Measurements from ENCODE around the gene MRPS23.

The MRPS23 gene

DNA sequence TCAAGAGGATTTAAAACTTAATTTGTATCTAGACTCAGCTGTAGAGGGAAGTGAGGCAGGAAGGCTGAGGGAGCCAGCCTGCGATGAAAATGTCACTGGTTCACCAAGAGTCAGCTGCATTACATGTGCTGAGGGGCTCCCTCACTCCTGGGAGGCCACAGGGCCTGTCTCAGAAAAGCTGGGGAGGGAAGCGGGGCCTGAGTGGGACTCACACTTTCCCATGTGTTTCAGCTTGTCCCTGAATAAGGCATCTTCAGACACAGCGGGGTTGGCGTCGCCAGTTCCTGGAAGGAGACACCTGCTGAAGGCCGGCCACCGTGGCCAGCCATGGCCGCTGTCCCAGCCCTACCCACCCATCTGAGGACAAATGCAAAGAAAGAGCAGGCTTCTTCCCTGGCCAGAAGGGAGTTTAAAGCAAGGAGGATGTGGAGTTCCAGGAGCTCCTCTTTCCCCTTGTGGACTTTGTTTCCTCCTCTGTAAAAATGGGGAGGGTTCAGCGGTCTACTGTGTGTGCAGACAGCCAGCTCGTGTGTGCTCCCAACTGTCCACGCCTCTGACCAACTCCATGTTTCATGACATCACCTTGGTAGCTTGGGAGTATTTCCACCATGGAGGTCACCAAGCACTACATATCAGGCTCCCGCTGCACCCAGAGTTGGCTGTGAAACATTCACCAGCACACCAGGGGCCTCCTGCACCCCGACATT is 19.2 kb upstream of the MRPS23 start:
- no peak overlapping the region for H3K4me2 ChIP-seq (ENCODE audit: low read length)
- H3K4me3 ChIP-seq (ENCODE audit: low read depth, low read length, poor library complexity, severe bottlenecking) = no peak overlapping the region
- no peaks in the 10 kb centered on the region for H4K20me1 ChIP-seq (ENCODE audit: insufficient read depth, low read length)
- H3K36me3 ChIP-seq (ENCODE audit: insufficient read depth, low read length) = no peaks in the 10 kb centered on the region
- H3K79me2 ChIP-seq (ENCODE audit: insufficient read depth, low read length) = no peaks in the 10 kb centered on the region
- peaks cover 19% of the 10 kb centered on the region for H3K27me3 ChIP-seq (ENCODE audit: insufficient read depth, low read length)
- no peaks in the 10 kb centered on the region for H3F3A ChIP-seq (ENCODE audit: insufficient read depth, low read length)
- H3K9ac ChIP-seq (ENCODE audit: low read length) = no peak overlapping the region
- TF ChIP-seq, protein P1, sequence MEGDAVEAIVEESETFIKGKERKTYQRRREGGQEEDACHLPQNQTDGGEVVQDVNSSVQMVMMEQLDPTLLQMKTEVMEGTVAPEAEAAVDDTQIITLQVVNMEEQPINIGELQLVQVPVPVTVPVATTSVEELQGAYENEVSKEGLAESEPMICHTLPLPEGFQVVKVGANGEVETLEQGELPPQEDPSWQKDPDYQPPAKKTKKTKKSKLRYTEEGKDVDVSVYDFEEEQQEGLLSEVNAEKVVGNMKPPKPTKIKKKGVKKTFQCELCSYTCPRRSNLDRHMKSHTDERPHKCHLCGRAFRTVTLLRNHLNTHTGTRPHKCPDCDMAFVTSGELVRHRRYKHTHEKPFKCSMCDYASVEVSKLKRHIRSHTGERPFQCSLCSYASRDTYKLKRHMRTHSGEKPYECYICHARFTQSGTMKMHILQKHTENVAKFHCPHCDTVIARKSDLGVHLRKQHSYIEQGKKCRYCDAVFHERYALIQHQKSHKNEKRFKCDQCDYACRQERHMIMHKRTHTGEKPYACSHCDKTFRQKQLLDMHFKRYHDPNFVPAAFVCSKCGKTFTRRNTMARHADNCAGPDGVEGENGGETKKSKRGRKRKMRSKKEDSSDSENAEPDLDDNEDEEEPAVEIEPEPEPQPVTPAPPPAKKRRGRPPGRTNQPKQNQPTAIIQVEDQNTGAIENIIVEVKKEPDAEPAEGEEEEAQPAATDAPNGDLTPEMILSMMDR (IDR thresholded peaks at IDR 0.05; ENCODE audit: low read length) = no peak
- TF ChIP-seq EZH2 (IDR thresholded peaks at IDR 0.05; ENCODE audit: borderline replicate concordance, low read length) = no peak
- no peaks in the 10 kb centered on the region for H3K9me2 ChIP-seq (ENCODE audit: low read depth, low read length)
- no peak overlapping the region for H2AFZ ChIP-seq (ENCODE audit: low read length)
- H3K27ac ChIP-seq (ENCODE audit: low read depth, low read length, poor library complexity, severe bottlenecking) = no peak overlapping the region
- no peaks in the 10 kb centered on the region for H3K9me3 ChIP-seq (ENCODE audit: low read length)
- H3K4me1 ChIP-seq (ENCODE audit: insufficient read depth, low read length, severe bottlenecking) = peaks cover 11% of the 10 kb centered on the region

DNA sequence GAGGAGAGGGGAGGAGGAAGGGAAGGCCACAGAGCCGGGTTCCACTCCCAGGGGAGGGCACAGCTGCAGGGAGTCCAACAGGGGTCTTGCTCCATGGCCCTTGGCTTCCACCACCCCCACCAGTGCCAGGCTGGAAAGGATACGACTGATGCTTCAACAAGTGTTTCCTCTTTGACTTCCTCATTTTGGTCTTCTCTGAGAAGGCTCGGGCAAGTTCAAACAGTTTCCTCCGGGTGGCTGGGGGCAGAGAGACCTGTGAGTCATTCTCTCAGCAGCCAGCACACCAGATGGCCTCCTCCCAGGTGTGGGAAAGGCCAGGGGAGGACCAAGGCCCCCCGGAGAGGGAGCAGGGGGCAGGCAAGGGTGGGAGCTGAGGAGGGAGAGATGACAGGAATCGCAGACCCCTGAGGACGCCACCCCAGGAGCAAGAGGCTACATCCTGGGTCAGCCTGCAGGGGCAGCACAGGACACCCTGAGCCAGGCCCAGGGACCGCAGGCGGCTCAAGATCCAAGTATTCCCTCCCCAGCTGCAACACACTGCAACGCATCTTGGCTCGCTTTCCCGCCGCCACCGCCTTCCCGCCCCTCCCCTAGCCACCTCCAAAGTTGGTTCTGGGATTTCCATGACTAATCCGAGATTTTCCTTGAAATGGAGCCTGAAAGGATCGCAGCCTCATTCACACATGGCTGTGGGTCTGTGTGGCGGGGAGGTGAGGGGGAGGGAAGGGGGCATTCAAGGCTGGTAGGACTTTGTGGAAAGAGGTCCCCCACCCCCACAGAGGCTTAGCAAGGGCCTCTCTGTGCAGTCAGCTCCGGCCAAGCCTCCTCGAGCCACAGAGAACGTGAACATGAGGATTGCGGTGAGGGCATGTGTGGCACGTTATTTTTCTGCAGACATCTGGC is 18.4 kb upstream of the MRPS23 start:
- no peaks in the 10 kb centered on the region for H3K9me2 ChIP-seq (ENCODE audit: low read depth, low read length)
- no peaks in the 10 kb centered on the region for H3K79me2 ChIP-seq (ENCODE audit: insufficient read depth, low read length)
- H3K9ac ChIP-seq (ENCODE audit: low read length) = no peak overlapping the region
- no peak overlapping the region for H2AFZ ChIP-seq (ENCODE audit: low read length)
- H3K27ac ChIP-seq (ENCODE audit: low read depth, low read length, poor library complexity, severe bottlenecking) = no peak overlapping the region
- no peak overlapping the region for H3K4me3 ChIP-seq (ENCODE audit: low read depth, low read length, poor library complexity, severe bottlenecking)
- no peaks in the 10 kb centered on the region for H3K9me3 ChIP-seq (ENCODE audit: low read length)
- no peaks in the 10 kb centered on the region for H4K20me1 ChIP-seq (ENCODE audit: insufficient read depth, low read length)
- H3K4me2 ChIP-seq (ENCODE audit: low read length) = no peak overlapping the region
- H3F3A ChIP-seq (ENCODE audit: insufficient read depth, low read length) = no peaks in the 10 kb centered on the region
- peaks cover 18% of the 10 kb centered on the region for H3K27me3 ChIP-seq (ENCODE audit: insufficient read depth, low read length)
- TF ChIP-seq, protein P1 (IDR thresholded peaks at IDR 0.05; ENCODE audit: low read length) = peak; percentile 36; the same call in 1 of the 2 replicates
- no peak for TF ChIP-seq EZH2 (IDR thresholded peaks at IDR 0.05; ENCODE audit: borderline replicate concordance, low read length)
- peaks cover 11% of the 10 kb centered on the region for H3K4me1 ChIP-seq (ENCODE audit: insufficient read depth, low read length, severe bottlenecking)
- H3K36me3 ChIP-seq (ENCODE audit: insufficient read depth, low read length) = no peaks in the 10 kb centered on the region

DNA sequence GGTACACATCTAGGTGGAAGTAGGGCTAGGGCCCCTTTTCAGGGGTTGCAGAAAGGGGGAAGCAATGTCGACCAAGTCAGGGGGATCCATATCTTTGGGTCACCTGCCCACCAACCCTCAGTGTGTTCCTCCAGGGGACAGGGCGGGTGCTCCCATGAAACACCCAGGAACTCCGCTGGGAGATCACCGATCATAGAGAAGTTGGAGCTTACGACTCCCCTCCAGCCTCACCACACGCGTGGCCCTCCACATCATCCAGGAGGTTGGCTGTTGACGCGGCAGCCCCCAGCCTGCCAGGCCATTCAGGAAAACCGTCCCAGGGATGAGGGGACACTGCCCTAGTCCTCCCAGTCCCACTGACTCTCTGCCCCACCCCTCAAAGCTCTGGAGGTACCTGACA is 17.3 kb upstream of the MRPS23 start:
- no peak for TF ChIP-seq EZH2 (IDR thresholded peaks at IDR 0.05; ENCODE audit: borderline replicate concordance, low read length)
- Histone ChIP-seq H3F3A (ENCODE audit: insufficient read depth, low read length) (no peaks in the 10 kb centered on the region), H3K9me2 (ENCODE audit: low read depth, low read length) (no peaks in the 10 kb centered on the region), H4K20me1 (ENCODE audit: insufficient read depth, low read length) (no peaks in the 10 kb centered on the region), H3K9ac (ENCODE audit: low read length) (no peak overlapping the region), H3K4me2 (ENCODE audit: low read length) (no peak overlapping the region), H3K4me3 (ENCODE audit: low read depth, low read length, poor library complexity, severe bottlenecking) (no peak overlapping the region), H3K9me3 (ENCODE audit: low read length) (no peaks in the 10 kb centered on the region), H2AFZ (ENCODE audit: low read length) (no peak overlapping the region), H3K36me3 (ENCODE audit: insufficient read depth, low read length) (no peaks in the 10 kb centered on the region), H3K27ac (ENCODE audit: low read depth, low read length, poor library complexity, severe bottlenecking) (no peak overlapping the region), H3K4me1 (ENCODE audit: insufficient read depth, low read length, severe bottlenecking) (peaks cover 11% of the 10 kb centered on the region), H3K79me2 (ENCODE audit: insufficient read depth, low read length) (no peaks in the 10 kb centered on the region), H3K27me3 (ENCODE audit: insufficient read depth, low read length) (peaks cover 9% of the 10 kb centered on the region; the same call in 1 of the 2 replicates)
